GM18499 (cell line): ENCODE results near the gene SMARCA4.
"Not testable (repeated sequence)": the region's sequence is repeated elsewhere in the genome, so short reads cannot be mapped to it uniquely, and the experiment has no call there.

Experiments
- ATAC-seq: cut with Tn5 transposase; IDR thresholded peaks from one replicate; pipeline ENCODE4 v1.9.1; 2021; ENCODE audit warnings: moderate number of reproducible peaks; ENCODE audit not compliant: insufficient read depth, unreplicated experiment

SMARCA4 gene

GRCh38 chr19:11058246-11059030 lies 97.6 kb downstream of the SMARCA4 start:
- ATAC-seq = no peak

GRCh38 chr19:11059511-11060358 lies 98.9 kb downstream of the SMARCA4 start:
- ATAC-seq = no peak

- no peak for ATAC-seq
Measured at GRCh38 chr19:11061952-11062351, 101.1 kb downstream of the SMARCA4 start.

GRCh38 chr19:11063434-11063833 lies 102.6 kb downstream of the SMARCA4 start:
- ATAC-seq = no peak

- ATAC-seq = no peak
Measured at GRCh38 chr19:11064831-11065303, 104.0 kb downstream of the SMARCA4 start.

- no peak for ATAC-seq
Measured at GRCh38 chr19:11066326-11066725, 105.5 kb downstream of the SMARCA4 start.

GRCh38 chr19:11067356-11068113 lies 106.7 kb downstream of the SMARCA4 start:
- ATAC-seq = no peak

- ATAC-seq = no peak
Measured at GRCh38 chr19:11069561-11069960, 108.7 kb downstream of the SMARCA4 start.

GRCh38 chr19:11070123-11070522 lies 109.3 kb downstream of the SMARCA4 start:
- ATAC-seq = no peak

GRCh38 chr19:11073568-11073967 lies 112.7 kb downstream of the SMARCA4 start:
- no peak for ATAC-seq

- not testable (repeated sequence) for ATAC-seq
Measured at GRCh38 chr19:11076792-11077191, 116.0 kb downstream of the SMARCA4 start.

GRCh38 chr19:11078893-11079292 lies 118.1 kb downstream of the SMARCA4 start:
- ATAC-seq = no peak

GRCh38 chr19:11079999-11080398 lies 119.2 kb downstream of the SMARCA4 start:
- ATAC-seq = no peak

- ATAC-seq = no peak
Measured at GRCh38 chr19:11087870-11088505, 127.2 kb downstream of the SMARCA4 start.

- ATAC-seq = no peak
Measured at GRCh38 chr19:11088506-11089253, 127.8 kb downstream of the SMARCA4 start.

GRCh38 chr19:11089254-11090013 lies 128.6 kb downstream of the SMARCA4 start, which contains the start of gene LDLR:
TSS of gene LDLR (plus strand) at chr19:11089463. CDS start at chr19:11089549, 86 bp downstream.
- ATAC-seq = no peak

GRCh38 chr19:11090014-11090263 lies 129.1 kb downstream of the SMARCA4 start:
- ATAC-seq = not testable (repeated sequence)

GRCh38 chr19:11090264-11090996 lies 129.6 kb downstream of the SMARCA4 start:
- no peak for ATAC-seq
